Fibroblast of upper back skin (primary cell): ENCODE results near the gene C18orf63.
A peak's percentile ranks its signal among the peaks of the same experiment; 100 is the strongest.

Experiments
- DNase-seq: peaks from one replicate; pipeline ENCODE4 v3.0.0-alpha.2; 2013

C18orf63 gene

GRCh38 chr18:74381621-74382295 lies 66.1 kb downstream of the C18orf63 start:
- no peak for DNase-seq

GRCh38 chr18:74382481-74383017 lies 66.9 kb downstream of the C18orf63 start:
- no peak for DNase-seq

GRCh38 chr18:74387383-74387782 lies 71.7 kb downstream of the C18orf63 start:
- no peak for DNase-seq

GRCh38 chr18:74388227-74388626 lies 72.6 kb downstream of the C18orf63 start:
- no peak for DNase-seq

- DNase-seq: no peak
Measured at GRCh38 chr18:74389171-74389927, 73.7 kb downstream of the C18orf63 start.

GRCh38 chr18:74389991-74390390 lies 74.4 kb downstream of the C18orf63 start:
- DNase-seq: no peak

- DNase-seq: no peak
Measured at GRCh38 chr18:74390900-74391299, 75.3 kb downstream of the C18orf63 start.

- no peak for DNase-seq
Measured at GRCh38 chr18:74392323-74392722, 76.7 kb downstream of the C18orf63 start.

GRCh38 chr18:74395006-74395405 lies 79.4 kb downstream of the C18orf63 start:
- DNase-seq: no peak

GRCh38 chr18:74395648-74396154 lies 80.1 kb downstream of the C18orf63 start:
- no peak for DNase-seq

- peak; percentile 21 for DNase-seq
Measured at GRCh38 chr18:74396171-74397169, 80.8 kb downstream of the C18orf63 start.

- no peak for DNase-seq
Measured at GRCh38 chr18:74397572-74397971, 81.9 kb downstream of the C18orf63 start.

GRCh38 chr18:74399091-74399887 lies 83.7 kb downstream of the C18orf63 start:
- no peak for DNase-seq

GRCh38 chr18:74400813-74401212 lies 85.2 kb downstream of the C18orf63 start:
- no peak for DNase-seq

GRCh38 chr18:74402806-74403433 lies 87.3 kb downstream of the C18orf63 start:
- no peak for DNase-seq

GRCh38 chr18:74407888-74408287 lies 92.2 kb downstream of the C18orf63 start:
- DNase-seq: no peak
